Duodenal mucosa (tissue), 2 donors: ENCODE results near the gene C6.
"Not testable (repeated sequence)": the region's sequence is repeated elsewhere in the genome, so short reads cannot be mapped to it uniquely, and the experiment has no call there.

ENCODE experiments used
- H3K27ac ChIP-seq: one replicate; pipeline ENCODE4 v1.7.0; 2013; ENCODE audit warnings: low read depth, low read length
- H3K27me3 ChIP-seq, 2 donors: one replicate each; pipeline ENCODE4 v1.7.0; 2013; ENCODE audit warnings: low read length in 2 of 2, control low read depth in 1 of 2; ENCODE audit not compliant: insufficient read depth in 2 of 2, control insufficient read depth in 1 of 2
- H3K36me3 ChIP-seq, 2 donors: one replicate each; pipeline ENCODE4 v1.7.0; 2013; ENCODE audit warnings: low read length in 2 of 2, control low read depth in 1 of 2; ENCODE audit not compliant: insufficient read depth in 2 of 2, control insufficient read depth in 1 of 2
- H3K4me1 ChIP-seq, 2 donors: one replicate each; pipeline ENCODE4 v1.7.0; 2013; ENCODE audit warnings: low read length in 2 of 2, control low read depth in 1 of 2; ENCODE audit not compliant: insufficient read depth in 2 of 2, control insufficient read depth in 1 of 2
- H3K4me3 ChIP-seq, 2 donors: one replicate each; pipeline ENCODE4 v1.7.0; 2013; ENCODE audit warnings: low read length in 2 of 2, low read depth in 1 of 2
- H3K9ac ChIP-seq, 2 donors: one replicate each; pipeline ENCODE4 v1.7.0; 2013; ENCODE audit warnings: low read length in 2 of 2, low read depth in 1 of 2
- H3K9me3 ChIP-seq, 2 donors: one replicate each; pipeline ENCODE4 v1.7.0; 2013; ENCODE audit warnings: low read length in 2 of 2, control low read depth in 1 of 2; ENCODE audit not compliant: control insufficient read depth in 1 of 2

The C6 gene

DNA sequence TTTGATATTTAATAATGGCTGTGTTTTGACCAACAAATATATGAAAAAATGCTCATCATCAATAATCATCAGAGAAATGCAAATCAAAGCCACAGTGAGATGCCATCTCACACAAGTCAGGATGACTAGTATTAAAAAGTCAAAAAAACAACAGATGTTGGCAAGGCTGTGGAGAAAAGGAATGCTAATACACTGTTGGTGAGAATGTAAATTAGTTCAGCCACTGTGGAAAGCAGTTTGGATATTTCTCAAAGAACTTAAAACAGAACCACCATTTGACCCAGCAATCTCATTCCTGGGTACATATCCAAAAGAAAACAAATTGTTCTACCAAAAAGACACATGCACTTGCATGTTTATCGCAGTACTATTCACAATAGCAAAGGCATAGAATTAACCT, 30.0 kb downstream of the C6 start:
- not testable (repeated sequence) for H3K27ac ChIP-seq, H3K4me3 ChIP-seq, H3K9me3 ChIP-seq, H3K27me3 ChIP-seq, H3K9ac ChIP-seq, H3K36me3 ChIP-seq
- H3K4me1 ChIP-seq, result peaks cover 9 to 24% of the 10 kb centered on the region in 2 donors

DNA sequence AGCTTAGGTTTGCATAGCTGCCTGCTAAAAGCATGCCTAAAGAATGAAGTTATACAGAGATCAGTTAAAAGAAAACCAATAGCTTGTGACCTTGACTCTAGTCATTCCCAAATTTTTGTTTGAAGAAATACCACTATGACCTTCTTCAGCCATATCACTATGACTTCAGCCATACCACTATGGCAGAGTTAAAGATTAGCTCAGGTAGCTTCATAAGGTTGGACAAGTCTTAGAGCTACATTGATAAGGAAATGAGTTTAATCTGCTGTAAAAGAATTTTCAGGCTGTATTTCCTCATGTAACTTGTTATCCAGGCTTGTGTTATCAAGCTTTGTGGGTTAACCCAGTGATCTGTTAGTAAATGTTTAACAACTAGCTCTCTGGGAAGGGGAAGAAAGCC, 30.7 kb downstream of the C6 start:
- no peaks in the 10 kb centered on the region for H3K9me3 ChIP-seq
- no peak overlapping the region for H3K27ac ChIP-seq
- no peaks in the 10 kb centered on the region for H3K27me3 ChIP-seq
- H3K4me3 ChIP-seq, result peak overlapping the region in 1 of 2 donors; percentile 32
- no peak overlapping the region for H3K9ac ChIP-seq
- H3K4me1 ChIP-seq, result peaks cover 9 to 24% of the 10 kb centered on the region in 2 donors
- no peaks in the 10 kb centered on the region for H3K36me3 ChIP-seq

DNA sequence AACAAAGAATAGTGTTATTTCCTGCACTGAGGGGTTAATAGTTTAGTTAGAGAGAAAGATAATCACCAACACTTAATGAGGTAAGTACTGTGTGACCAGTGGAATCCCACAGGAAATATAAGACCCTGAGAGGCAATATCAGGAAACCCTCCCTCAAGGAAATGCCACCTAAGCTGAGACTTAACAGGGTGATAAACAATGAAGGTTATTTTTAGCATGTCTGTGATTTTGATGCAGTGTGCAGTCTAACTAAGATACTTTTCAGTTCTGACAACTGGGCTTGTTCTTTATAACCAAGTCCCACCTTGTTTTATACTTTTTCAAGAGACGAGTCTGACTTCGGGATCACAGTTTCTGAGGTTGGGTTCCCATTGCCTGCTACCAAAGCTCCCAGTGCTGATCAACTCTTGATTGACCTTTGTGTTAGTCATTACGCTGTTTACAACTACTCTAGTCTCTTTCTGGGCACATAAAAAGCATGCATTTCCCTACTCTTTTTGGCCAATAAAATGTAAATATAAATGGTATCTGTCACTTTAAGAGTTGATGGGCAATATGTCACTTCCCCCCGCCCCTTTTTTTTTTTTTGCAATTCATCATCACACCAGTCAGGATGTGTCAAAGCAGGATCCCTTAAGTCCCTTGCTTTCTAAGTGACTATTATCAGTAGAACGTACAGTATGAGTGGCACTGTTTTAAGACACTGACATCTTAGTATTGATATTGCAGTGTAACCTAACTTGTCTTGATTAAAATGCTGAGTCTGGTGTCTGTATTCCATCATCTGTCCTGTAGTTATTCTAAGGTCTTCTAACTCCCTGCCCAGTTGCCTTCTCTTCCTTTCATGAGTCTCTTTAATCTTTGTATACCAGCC, 31.4 kb downstream of the C6 start:
- peaks cover 9 to 24% of the 10 kb centered on the region in 2 donors for H3K4me1 ChIP-seq
- peak overlapping the region in 1 of 2 donors; percentile 32 for H3K4me3 ChIP-seq
- H3K36me3 ChIP-seq, result no peaks in the 10 kb centered on the region
- H3K27ac ChIP-seq, result no peak overlapping the region
- no peak overlapping the region for H3K9ac ChIP-seq
- H3K27me3 ChIP-seq, result no peaks in the 10 kb centered on the region
- no peaks in the 10 kb centered on the region for H3K9me3 ChIP-seq

DNA sequence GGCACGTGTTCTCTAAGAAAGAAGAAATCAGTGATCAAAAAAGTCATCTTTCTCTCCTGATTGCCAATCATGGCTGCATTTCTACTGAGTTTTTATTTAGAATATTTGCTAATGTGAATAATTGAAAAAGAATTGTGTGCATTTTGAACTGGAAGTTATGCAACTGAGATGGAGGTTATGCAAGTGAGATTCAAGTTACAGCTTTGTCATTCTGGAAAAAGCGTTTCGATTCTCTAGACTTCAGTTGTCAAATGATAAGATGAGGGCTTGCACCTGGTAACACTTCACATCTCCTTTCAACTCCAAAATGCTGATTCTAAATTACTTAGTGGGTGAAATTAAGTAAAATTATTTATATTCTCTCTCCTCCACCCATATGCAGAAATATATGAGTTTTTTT, 36.4 kb downstream of the C6 start:
- H3K27me3 ChIP-seq, result no peaks in the 10 kb centered on the region
- H3K36me3 ChIP-seq, result no peaks in the 10 kb centered on the region
- no peak overlapping the region for H3K4me3 ChIP-seq
- peaks cover 0 to 9% of the 10 kb centered on the region in 2 donors for H3K4me1 ChIP-seq
- no peak overlapping the region for H3K9ac ChIP-seq
- H3K27ac ChIP-seq, result no peak overlapping the region
- H3K9me3 ChIP-seq, result no peaks in the 10 kb centered on the region

DNA sequence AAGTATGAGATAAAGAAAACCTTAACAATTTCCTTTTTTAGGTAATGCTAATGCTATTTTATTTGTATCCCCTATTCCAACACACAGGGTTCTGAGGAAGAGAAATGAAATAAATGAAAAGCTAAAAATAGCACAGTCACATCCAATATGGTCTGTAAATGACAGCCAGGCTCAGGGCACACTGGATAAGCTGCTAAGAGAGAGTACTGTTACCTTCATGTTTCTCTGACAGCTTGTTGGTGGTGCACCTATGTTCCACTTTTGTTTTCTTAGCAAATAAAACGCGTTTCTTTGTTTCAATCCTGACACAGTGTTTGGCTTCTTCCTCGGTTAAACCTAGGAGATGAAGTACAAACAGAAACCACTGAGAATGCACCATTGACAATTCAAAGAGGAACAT, 41.3 kb downstream of the C6 start:
- H3K27ac ChIP-seq, result no peak overlapping the region
- H3K27me3 ChIP-seq, result no peaks in the 10 kb centered on the region
- H3K4me3 ChIP-seq, result no peak overlapping the region
- H3K36me3 ChIP-seq, result no peaks in the 10 kb centered on the region
- H3K9me3 ChIP-seq, result no peaks in the 10 kb centered on the region
- H3K9ac ChIP-seq, result no peak overlapping the region
- H3K4me1 ChIP-seq, result no peaks in the 10 kb centered on the region

DNA sequence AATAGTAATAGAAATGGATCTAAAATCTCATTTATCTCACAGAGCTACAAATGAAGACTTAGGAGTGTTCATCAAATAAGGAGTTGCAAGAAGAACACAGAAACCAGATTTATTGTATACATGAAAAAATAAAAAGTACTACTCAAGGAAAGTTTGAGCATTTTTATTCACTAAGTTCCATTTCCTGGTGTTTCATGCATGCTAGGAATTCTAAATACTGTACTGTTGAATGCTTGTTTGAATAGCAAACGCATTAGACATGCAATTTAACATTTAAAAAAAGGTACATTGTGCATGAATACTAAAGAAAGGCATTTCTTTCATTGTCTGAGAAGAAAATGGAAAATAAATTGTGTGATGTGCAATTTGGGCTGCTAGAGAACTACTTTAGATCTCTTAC, 52.1 kb downstream of the C6 start:
- no peaks in the 10 kb centered on the region for H3K27me3 ChIP-seq
- no peaks in the 10 kb centered on the region for H3K36me3 ChIP-seq
- no peaks in the 10 kb centered on the region for H3K9me3 ChIP-seq
- no peak overlapping the region for H3K27ac ChIP-seq
- peaks cover 0 to under 1% of the 10 kb centered on the region in 2 donors for H3K4me1 ChIP-seq
- H3K4me3 ChIP-seq, result no peak overlapping the region
- no peak overlapping the region for H3K9ac ChIP-seq

DNA sequence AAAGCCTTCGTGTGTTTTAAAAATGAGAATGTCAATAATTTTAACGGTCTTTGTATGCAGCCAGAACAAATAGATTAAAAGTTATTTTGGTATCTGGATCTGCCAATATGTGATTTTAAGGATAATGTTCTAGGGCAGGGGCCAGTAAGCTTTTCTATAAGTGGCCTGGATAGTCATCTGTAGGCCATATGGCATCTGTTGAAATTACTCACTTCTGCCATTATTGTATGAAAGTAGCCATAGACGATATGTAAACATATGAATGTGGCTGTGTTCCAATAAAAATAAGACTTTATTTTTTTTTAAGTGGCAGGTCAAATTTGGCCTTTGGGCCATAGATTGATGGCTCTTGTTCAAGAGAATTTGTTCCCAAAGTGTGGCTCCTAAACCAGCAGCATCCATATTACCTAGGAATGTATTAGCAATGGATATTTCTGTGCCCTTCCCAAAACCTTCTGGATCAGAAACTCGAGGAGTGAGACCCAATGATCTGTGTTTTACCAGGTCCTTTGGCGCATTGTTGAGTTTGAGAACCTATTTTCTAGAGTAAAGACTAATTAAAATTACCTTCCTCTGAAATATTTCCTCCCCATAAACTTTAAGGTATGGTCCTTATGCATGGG, 55.9 kb downstream of the C6 start:
- Histone ChIP-seq H3K9me3 (no peaks in the 10 kb centered on the region), H3K27me3 (no peaks in the 10 kb centered on the region), H3K4me3 (no peak overlapping the region), H3K27ac (no peak overlapping the region), H3K4me1 (peaks cover 0 to 4% of the 10 kb centered on the region in 2 donors), H3K36me3 (no peaks in the 10 kb centered on the region), H3K9ac (no peak overlapping the region)

DNA sequence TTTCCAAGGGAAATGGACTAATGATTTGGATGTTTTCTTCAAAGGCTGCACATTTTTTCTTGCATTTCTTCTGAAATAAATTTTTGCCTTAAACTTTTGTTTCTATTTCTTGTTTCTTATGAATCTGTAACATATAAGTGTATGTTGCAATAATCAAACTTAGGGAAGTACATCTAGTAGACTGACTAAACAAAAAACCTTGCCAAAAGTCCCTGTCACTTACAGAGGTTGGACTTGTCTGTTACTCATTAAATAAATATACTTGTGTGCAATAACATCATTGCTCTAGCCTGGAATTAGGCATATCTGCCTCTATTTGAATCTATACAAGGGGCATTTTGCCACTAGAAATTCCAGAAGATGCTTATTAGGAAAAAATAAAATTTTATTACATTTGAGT, 56.6 kb downstream of the C6 start:
- Histone ChIP-seq H3K27me3 (no peaks in the 10 kb centered on the region), H3K4me3 (no peak overlapping the region), H3K9ac (no peak overlapping the region), H3K4me1 (peaks cover 0 to 4% of the 10 kb centered on the region in 2 donors), H3K9me3 (no peaks in the 10 kb centered on the region), H3K36me3 (no peaks in the 10 kb centered on the region), H3K27ac (no peak overlapping the region)

DNA sequence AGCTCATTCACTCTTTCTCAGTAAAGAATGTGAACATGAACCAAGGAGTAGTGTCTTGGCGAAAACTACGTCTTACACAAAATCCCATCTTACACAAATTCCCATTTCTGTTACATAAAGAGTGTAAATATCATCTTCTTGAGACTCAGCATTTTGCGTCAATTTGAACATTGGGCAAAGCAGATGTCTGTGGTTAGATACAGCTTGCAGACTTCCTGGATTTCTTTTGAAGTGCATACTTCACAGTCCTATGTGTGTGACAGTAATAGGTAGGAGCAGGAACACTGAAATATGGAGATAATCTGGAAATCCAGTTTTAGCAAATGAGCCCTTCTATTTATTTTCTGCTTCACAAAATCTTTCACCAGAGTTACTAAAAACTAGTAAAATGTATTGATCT, 58.8 kb downstream of the C6 start:
- H3K27ac ChIP-seq, result no peak overlapping the region
- H3K4me3 ChIP-seq, result no peak overlapping the region
- H3K27me3 ChIP-seq, result no peaks in the 10 kb centered on the region
- H3K9ac ChIP-seq, result no peak overlapping the region
- H3K4me1 ChIP-seq, result peaks cover 0 to 4% of the 10 kb centered on the region in 2 donors
- no peaks in the 10 kb centered on the region for H3K36me3 ChIP-seq
- H3K9me3 ChIP-seq, result no peaks in the 10 kb centered on the region

DNA sequence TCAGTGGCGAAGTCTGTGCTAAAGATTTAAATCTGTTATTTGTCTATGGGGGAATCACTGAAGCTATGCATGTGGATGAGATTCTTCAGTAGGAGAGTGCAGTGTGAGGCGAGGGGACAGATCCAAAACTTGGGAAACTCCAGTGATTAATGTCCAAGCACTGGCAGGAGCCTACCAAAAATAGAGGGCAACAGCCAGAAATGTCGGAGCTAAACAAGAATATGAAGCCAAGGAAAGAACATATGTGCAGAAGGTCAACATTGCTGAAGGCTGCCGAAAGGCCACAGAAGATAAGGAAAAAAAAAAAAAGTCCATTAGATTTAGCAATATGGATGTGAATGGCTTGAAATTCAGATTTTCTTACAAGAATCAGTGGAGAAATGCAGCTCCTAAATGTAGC, 61.8 kb downstream of the C6 start:
- no peaks in the 10 kb centered on the region for H3K27me3 ChIP-seq
- peaks cover 0 to 4% of the 10 kb centered on the region in 2 donors for H3K4me1 ChIP-seq
- no peak overlapping the region for H3K4me3 ChIP-seq
- H3K9me3 ChIP-seq, result no peaks in the 10 kb centered on the region
- H3K9ac ChIP-seq, result no peak overlapping the region
- no peak overlapping the region for H3K27ac ChIP-seq
- H3K36me3 ChIP-seq, result no peaks in the 10 kb centered on the region
